B cell (primary cell): ENCODE measurements around the gene TTLL11. TPM values are rescaled to one million over a fixed set of nuclear protein-coding genes. Genes with fewer than 3 reads are reported as not detected.

ENCODE experiments used
- ATAC-seq: fragments of 200-7000 bp; cut with Tn5 transposase; one replicate; pipeline ENCODE4 v1.10.0; 2021; ENCODE audit warnings: low read depth, mild to moderate bottlenecking, moderate number of reproducible peaks, moderate library complexity
- CTCF ChIA-PET: fragments of 350-600 bp; sonication (Branson Sonifier 250); formaldehyde crosslinking; loops from one replicate; lab custom pipeline; 2021; ENCODE audit warnings: antibody characterized with exemption, inconsistent platforms; lab: Charles Lee
- POLR2A ChIA-PET: fragments of 350-600 bp; sonication (Branson Sonifier 250); formaldehyde crosslinking; loops from one replicate; lab custom pipeline; 2021; ENCODE audit warnings: antibody characterized with exemption; lab: Charles Lee
- DNase-seq: peaks from one replicate; pipeline ENCODE4 v3.0.0; 2013
- H2AFZ ChIP-seq: 2 replicates; pipeline ENCODE4 v1.6.1; 2012; ENCODE audit warnings: mild to moderate bottlenecking, low read depth, low read length; ENCODE audit not compliant: insufficient read depth, poor library complexity, severe bottlenecking
- H3K27ac ChIP-seq, 2 donors: 1 replicate in 1 of 2; 2 replicates in 1 of 2; pipeline ENCODE4 v1.5.1; 2012 to 2013; ENCODE audit warnings: low read length in 2 of 2, mild to moderate bottlenecking in 2 of 2, moderate library complexity in 1 of 2
- H3K27me3 ChIP-seq, 4 experiments: fragments of 200-600 bp in 1 of 4; sonication (generic) in 1 of 4; replicated peaks in 1 of 4; 1 replicate in 2 of 4; 2 replicates in 2 of 4; pipeline versions ENCODE4 v1.6.1 to v1.7.0; 2013 to 2016; ENCODE audit warnings: low read length in 3 of 4, mild to moderate bottlenecking in 2 of 4, mixed read lengths in 1 of 4, moderate library complexity in 1 of 4; ENCODE audit not compliant: insufficient read depth in 4 of 4, control insufficient read depth in 3 of 4; ENCODE audit errors: control extremely low read depth in 1 of 4
- H3K36me3 ChIP-seq, 2 experiments: replicated peaks in 1 of 2; 1 replicate in 1 of 2; 2 replicates in 1 of 2; pipeline versions ENCODE4 v1.6.1 to v1.7.1; 2013; ENCODE audit warnings: low read length in 1 of 2; ENCODE audit not compliant: insufficient read depth in 2 of 2, control insufficient read depth in 1 of 2; ENCODE audit errors: control extremely low read depth in 1 of 2, extremely low read depth in 1 of 2
- H3K4me1 ChIP-seq, 2 donors: fragments of 200-600 bp in 1 of 2; sonication (generic) in 1 of 2; 1 replicate in 1 of 2; 2 replicates in 1 of 2; pipeline versions ENCODE4 v1.5.1 to v1.6.1; 2013 to 2017; ENCODE audit warnings: low read length in 2 of 2; ENCODE audit not compliant: control insufficient read depth in 2 of 2, insufficient read depth in 2 of 2
- H3K4me2 ChIP-seq: replicated peaks from 2 replicates; pipeline ENCODE3; 2012; ENCODE audit warnings: mild to moderate bottlenecking, low read depth, low read length; ENCODE audit not compliant: poor library complexity, severe bottlenecking
- H3K4me3 ChIP-seq, 5 experiments: fragments of 200-600 bp in 1 of 5; sonication (generic) in 1 of 5; 1 replicate in 3 of 5; 2 replicates in 2 of 5; pipeline versions ENCODE4 v1.5.1 to v1.7.0; 2011 to 2016; ENCODE audit warnings: low read length in 4 of 5, mild to moderate bottlenecking in 4 of 5, low read depth in 2 of 5, control low read depth in 1 of 5, moderate library complexity in 1 of 5; ENCODE audit not compliant: insufficient read depth in 1 of 5; ENCODE audit errors: control extremely low read depth in 1 of 5, extremely low read depth in 1 of 5
- H3K79me2 ChIP-seq: fragments of 200-600 bp; sonication (generic); one replicate; pipeline ENCODE4 v1.6.0; 2016; ENCODE audit warnings: low read length; ENCODE audit not compliant: control insufficient read depth, insufficient read depth
- H3K9ac ChIP-seq: fragments of 200-600 bp; sonication (generic); 2 replicates; pipeline ENCODE4 v1.6.1; 2017; ENCODE audit warnings: mild to moderate bottlenecking, low read length, moderate library complexity
- H3K9me3 ChIP-seq, 3 donors: one replicate each; pipeline versions ENCODE4 v1.6.1 to v1.7.1; 2013; ENCODE audit warnings: low read length in 2 of 3; ENCODE audit not compliant: control insufficient read depth in 2 of 3, insufficient read depth in 1 of 3; ENCODE audit errors: control extremely low read depth in 1 of 3
- H4K20me1 ChIP-seq: 2 replicates; pipeline ENCODE4 v1.6.0; 2012; ENCODE audit warnings: mild to moderate bottlenecking, low read length; ENCODE audit not compliant: insufficient read depth, control insufficient read depth, poor library complexity, severe bottlenecking
- H3K27ac Mint-ChIP-seq: one replicate; pipeline ENCODE4 v1.8.0; 2021; ENCODE audit warnings: mixed read lengths
- H3K27me3 Mint-ChIP-seq: one replicate; pipeline ENCODE4 v1.8.0; 2021; ENCODE audit warnings: mixed read lengths
- H3K4me1 Mint-ChIP-seq: one replicate; pipeline ENCODE4 v1.8.0; 2021; ENCODE audit warnings: mixed read lengths
- H3K4me3 Mint-ChIP-seq: one replicate; pipeline ENCODE4 v1.8.0; 2021; ENCODE audit warnings: mixed read lengths
- H3K9me3 Mint-ChIP-seq: one replicate; pipeline ENCODE4 v1.8.0; 2022; ENCODE audit warnings: mixed read lengths; ENCODE audit not compliant: insufficient read depth
- CTCF ChIP-seq: fragments of 200-600 bp; IDR thresholded peaks from one replicate; pipeline ENCODE4 v1.8.0; 2022; ENCODE audit warnings: antibody characterized with exemption, mild to moderate bottlenecking
- EZH2 ChIP-seq: IDR thresholded peaks from 2 replicates; pipeline ENCODE4 v1.6.1; 2012; ENCODE audit warnings: borderline replicate concordance, low read depth, mild to moderate bottlenecking, moderate library complexity, low read length; ENCODE audit not compliant: insufficient read depth, poor library complexity, severe bottlenecking
- WGBS: methylation state at CpG from one replicate; pipeline ENCODE4 v1.1.5; 2013; ENCODE audit warnings: missing lambda C conversion rate; ENCODE audit not compliant: insufficient coverage; 5-methylcytosine and 5-hydroxymethylcytosine counted together
- intact Hi-C: fragments of 100-400 bp; cut with micrococcal nuclease; formaldehyde crosslinking; loops from one replicate; pipeline ENCODE4 v1.10.0; 2022
- polyA plus RNA-seq: library from polyadenylated mRNA; depleted of rRNA; stranded (reverse); fragments of >200 nt; gene quantifications from 2 replicates; pipeline ENCODE4 v1.2.3, GENCODE V29; 2012
- total RNA-seq, 2 donors: library from RNA; stranded (reverse); fragments of 120-200 nt in 1 of 2; gene quantifications; 1 replicate in 1 of 2; 2 replicates in 1 of 2; pipeline versions ENCODE4 v1.2.3 to v1.2.4, GENCODE V29; 2013 to 2022

Gene TTLL11
- total and polyA plus RNA-seq, 2 donors (not counting 1 experiment from before 2014, with no cell fraction given) = 3.6 to 3.8 TPM

GRCh38 chr9:121855476-121855875 lies 237.6 kb downstream of the TTLL11 start:
- Histone ChIP-seq H3K36me3 (no peaks in the 10 kb centered on the region), H3K9ac (no peak overlapping the region), H2AFZ (no peak overlapping the region), H3K4me2 (no peak overlapping the region), H3K27ac (no peak overlapping the region), H3K79me2 (no peaks in the 10 kb centered on the region), H3K4me1 (peaks cover 0 to 12% of the 10 kb centered on the region in 2 donors), H4K20me1 (no peaks in the 10 kb centered on the region), H3K9me3 (no peaks in the 10 kb centered on the region), H3K4me3 (no peak overlapping the region), H3K27me3 (no peaks in the 10 kb centered on the region)
- no peaks in the 10 kb centered on the region for H3K27me3 Mint-ChIP-seq
- DNase-seq = no peak
- POLR2A ChIA-PET = no interaction called here
- 50% methylated on average over 2 of the region's 5 CpGs for WGBS
- TF ChIP-seq EZH2 = no peak
- TF ChIP-seq CTCF = no peak
- intact Hi-C loops = no loop called here
- H3K27ac Mint-ChIP-seq = no peak overlapping the region
- H3K4me1 Mint-ChIP-seq = peaks cover 13% of the 10 kb centered on the region
- no peak overlapping the region for H3K4me3 Mint-ChIP-seq
- no peak for ATAC-seq
- no peaks in the 10 kb centered on the region for H3K9me3 Mint-ChIP-seq
- CTCF ChIA-PET = no interaction called here

GRCh38 chr9:121853617-121854395 lies 239.3 kb downstream of the TTLL11 start:
- no peak overlapping the region for H3K9ac ChIP-seq
- no peaks in the 10 kb centered on the region for H3K79me2 ChIP-seq
- H3K27ac ChIP-seq = no peak overlapping the region
- ChIA-PET POLR2A (no interaction called here), CTCF (interaction anchor here (1.2 kb wide), 1 partner anchor 9 kb away, joined by 3 read pairs; no protein-coding TSS in a partner anchor)
- Mint-ChIP-seq H3K4me3 (no peak overlapping the region), H3K9me3 (peaks cover 1% of the 10 kb centered on the region), H3K27ac (peak overlapping the region; percentile 10), H3K27me3 (no peaks in the 10 kb centered on the region), H3K4me1 (peaks cover 4% of the 10 kb centered on the region)
- H3K36me3 ChIP-seq = no peaks in the 10 kb centered on the region
- no peak for ATAC-seq
- no peak for DNase-seq
- TF ChIP-seq CTCF (no peak), EZH2 (no peak)
- H3K9me3 ChIP-seq = no peaks in the 10 kb centered on the region
- no peaks in the 10 kb centered on the region for H3K27me3 ChIP-seq
- no peak overlapping the region for H3K4me2 ChIP-seq
- 91% methylated on average over 8 of the region's 11 CpGs for WGBS
- H4K20me1 ChIP-seq = no peaks in the 10 kb centered on the region
- H3K4me3 ChIP-seq = no peak overlapping the region
- H3K4me1 ChIP-seq = peaks cover 0 to 2% of the 10 kb centered on the region in 2 donors
- H2AFZ ChIP-seq = no peak overlapping the region
- intact Hi-C loops = no loop called here
